ENCODE results near the gene HS1BP3.

DNA sequence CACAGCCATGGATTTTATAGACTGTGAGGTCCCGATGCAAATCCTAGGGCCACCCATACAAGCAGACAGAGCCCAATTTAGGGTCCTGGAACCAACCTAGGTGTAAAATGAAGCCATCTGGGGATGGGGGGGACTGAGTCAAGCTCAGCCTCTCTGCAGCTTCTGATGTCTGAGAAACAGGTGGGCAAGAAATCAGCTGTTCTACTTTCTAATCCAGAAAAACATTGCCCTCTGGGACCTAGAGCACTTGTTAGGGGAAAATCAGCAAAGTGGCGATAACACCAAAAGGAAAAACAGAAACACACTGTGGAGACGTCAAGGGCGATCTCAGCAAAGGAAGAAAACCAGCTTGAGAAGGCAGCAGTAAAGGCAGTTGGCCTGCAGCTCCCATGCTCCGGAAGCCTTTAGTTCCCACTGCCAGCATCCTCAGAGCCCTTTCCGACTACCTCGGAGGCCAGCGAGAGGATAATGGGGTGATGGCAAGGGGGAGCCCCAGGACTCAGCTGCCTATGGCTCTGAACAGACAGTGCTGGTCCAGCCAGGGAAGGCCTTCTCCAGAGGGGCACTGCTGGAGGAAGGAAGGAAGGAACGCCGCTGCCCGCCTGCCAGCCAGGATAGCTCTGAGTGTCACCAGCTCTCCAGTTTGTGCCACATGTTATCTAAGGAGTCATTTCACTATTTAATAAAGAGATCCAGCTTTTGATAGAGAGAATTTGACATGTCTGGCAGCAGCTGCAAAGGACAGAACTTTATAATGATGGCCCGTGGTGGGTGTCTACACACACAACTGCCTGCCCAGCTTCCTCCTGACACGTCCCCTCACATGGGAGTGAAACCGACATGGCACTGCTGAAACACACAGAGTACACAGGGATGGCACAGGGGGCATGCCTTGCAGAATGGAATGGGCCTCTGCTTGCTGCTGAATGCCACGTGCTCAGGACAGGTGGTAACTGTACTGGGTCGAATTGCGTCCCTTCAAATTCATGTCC lies 37.7 kb downstream of the HS1BP3 start:
- TF ChIP-seq CTCF (IDR thresholded peaks at IDR 0.05), result no peak
- no peak for TF ChIP-seq POLR2A (IDR thresholded peaks at IDR 0.05)
